ENCODE results near the gene SYT15. TPM values are rescaled to one million over a fixed set of nuclear protein-coding genes. Genes with fewer than 3 reads are reported as not detected.

SYT15 gene
- total RNA-seq, 4 donors from 2014 or later = 0.31 to 2.7 (median 1.0) TPM

- 84 to 88% methylated on average over 14 of the region's 14 CpGs for WGBS, 2 donors
- Histone ChIP-seq H3K9me3 (no peaks in the 10 kb centered on the region), H3K27me3 (peaks cover 0 to 17% (median 0%) of the 10 kb centered on the region in 4 donors), H3K4me1 (peaks cover 16 to 75% (median 21%) of the 10 kb centered on the region in 3 donors), H3K4me3 (no peak overlapping the region), H3K27ac (peak overlapping the region in 1 of 4 donors; percentile 43), H3K36me3 (no peaks in the 10 kb centered on the region)
- TF ChIP-seq POLR2A (IDR thresholded peaks at IDR 0.05) (no peak), CTCF (IDR thresholded peaks at IDR 0.05) (no peak)
- intact Hi-C loops (cut with DNase I) = no loop called here
- DNase-seq = no peak
These were observed 35.2 kb upstream of the SYT15 start for GRCh38 chr10:46543466-46544377.

- DNase-seq = no peak
- Histone ChIP-seq H3K27ac (peak overlapping the region in 1 of 4 donors; percentile 43), H3K4me3 (no peak overlapping the region), H3K4me1 (peaks cover 16 to 75% (median 21%) of the 10 kb centered on the region in 3 donors), H3K9me3 (no peaks in the 10 kb centered on the region), H3K36me3 (peaks cover 0 to 5% (median 0%) of the 10 kb centered on the region in 3 donors), H3K27me3 (peaks cover 0 to 15% (median 0%) of the 10 kb centered on the region in 4 donors)
- intact Hi-C loops (cut with DNase I) = no loop called here
- 52 to 55% methylated on average over 3 of the region's 3 CpGs for WGBS, 2 donors
- TF ChIP-seq CTCF (IDR thresholded peaks at IDR 0.05) (peak in 4 of 6 experiments; percentile 17 to 51 (median 34)), POLR2A (IDR thresholded peaks at IDR 0.05) (no peak)
These were observed 33.7 kb upstream of the SYT15 start for GRCh38 chr10:46544989-46545791.

GRCh38 chr10:46545861-46546590, 32.9 kb upstream of the SYT15 start:
- Histone ChIP-seq H3K27ac (no peak overlapping the region), H3K27me3 (peaks cover 0 to 8% (median 0%) of the 10 kb centered on the region in 4 donors), H3K4me3 (no peak overlapping the region), H3K9me3 (no peaks in the 10 kb centered on the region), H3K36me3 (peaks cover 0 to 14% (median 0%) of the 10 kb centered on the region in 3 donors), H3K4me1 (peaks cover 14 to 70% (median 18%) of the 10 kb centered on the region in 3 donors)
- intact Hi-C loops (cut with DNase I) = no loop called here
- no peak for TF ChIP-seq CTCF (IDR thresholded peaks at IDR 0.05)
- no peak for TF ChIP-seq POLR2A (IDR thresholded peaks at IDR 0.05)
- WGBS, 2 donors = 76 to 81% methylated on average over 5 of the region's 5 CpGs
- DNase-seq = no peak

- H3K27ac ChIP-seq = no peak overlapping the region
- no peaks in the 10 kb centered on the region for H3K9me3 ChIP-seq
- H3K27me3 ChIP-seq = no peaks in the 10 kb centered on the region
- no peak overlapping the region for H3K4me3 ChIP-seq
- no peak for TF ChIP-seq CTCF (IDR thresholded peaks at IDR 0.05)
- TF ChIP-seq POLR2A (IDR thresholded peaks at IDR 0.05) = no peak
- peaks cover 6 to 61% (median 10%) of the 10 kb centered on the region in 3 donors for H3K4me1 ChIP-seq
- WGBS, 2 donors = 40 to 62% methylated on average over 11 of the region's 11 CpGs
- DNase-seq = no peak
- peaks cover 0 to 21% (median 0%) of the 10 kb centered on the region in 3 donors for H3K36me3 ChIP-seq
- intact Hi-C loops (cut with DNase I) = no loop called here
These were observed 32.1 kb upstream of the SYT15 start for GRCh38 chr10:46546591-46547540.
